HL-60 (cell line): Measurements from ENCODE around the gene HCRTR1.

ENCODE experiments used
- DNase-seq, 2 experiments: peaks; one replicate each; pipeline ENCODE4 v3.0.0-alpha.2; 2010 to 2020; ENCODE audit warnings: low read depth in 1 of 2, low spot score in 1 of 2
- H3K27ac ChIP-seq: fragments of 250-450 bp; sonication (Bioruptor Pico); replicated peaks from 2 replicates; pipeline ENCODE4 v1.5.1; 2020; ENCODE audit warnings: mild to moderate bottlenecking, moderate library complexity
- H3K27me3 ChIP-seq: fragments of 250-450 bp; sonication (Bioruptor Pico); 2 replicates; pipeline ENCODE4 v1.5.1; 2021; ENCODE audit warnings: mild to moderate bottlenecking, moderate library complexity; ENCODE audit not compliant: insufficient read depth, poor library complexity, severe bottlenecking
- H3K4me3 ChIP-seq: replicated peaks from 2 replicates; pipeline ENCODE4 v1.5.1; 2011; ENCODE audit warnings: mild to moderate bottlenecking, control low read depth, low read length; ENCODE audit not compliant: insufficient read depth
- CTCF ChIP-seq: IDR thresholded peaks from one replicate; pipeline ENCODE4 v1.5.1; 2011; ENCODE audit warnings: low read length, control low read depth, inconsistent platforms; ENCODE audit not compliant: insufficient read depth
- GABPA ChIP-seq: IDR thresholded peaks from 2 replicates; pipeline ENCODE4 v1.6.1; 2012; ENCODE audit warnings: low read depth
- POLR2AphosphoS5 ChIP-seq: IDR thresholded peaks from 2 replicates; pipeline ENCODE4 v1.6.1; 2012; ENCODE audit warnings: low read depth
- REST ChIP-seq: IDR thresholded peaks from 2 replicates; pipeline ENCODE4 v1.6.1; 2012; ENCODE audit warnings: low read depth; ENCODE audit not compliant: insufficient replicate concordance
- SPI1 ChIP-seq: IDR thresholded peaks from 2 replicates; pipeline ENCODE4 v1.6.1; 2012; ENCODE audit warnings: low read depth, mild to moderate bottlenecking, borderline replicate concordance

The HCRTR1 gene

GRCh38 chr1:31670593-31670964, 53.1 kb downstream of the HCRTR1 start:
- H3K27ac ChIP-seq: no peak overlapping the region
- TF ChIP-seq CTCF (no peak), GABPA (no peak), POLR2AphosphoS5 (no peak), SPI1 (no peak), REST (no peak)
- H3K4me3 ChIP-seq: no peak overlapping the region
- no peak for DNase-seq
- H3K27me3 ChIP-seq: peaks cover 15% of the 10 kb centered on the region

- H3K27ac ChIP-seq: no peak overlapping the region
These were observed 53.7 kb downstream of the HCRTR1 start for GRCh38 chr1:31671147-31671546.

More at GRCh38 chr1:31671147-31671546, 53.7 kb downstream of the HCRTR1 start:
- Histone ChIP-seq H3K27me3 (peaks cover 15% of the 10 kb centered on the region), H3K4me3 (no peak overlapping the region)
- DNase-seq: no peak
- no peak for TF ChIP-seq CTCF
- TF ChIP-seq POLR2AphosphoS5: no peak
- no peak for TF ChIP-seq REST
- TF ChIP-seq GABPA: no peak
- TF ChIP-seq SPI1: no peak
